Kidney epithelial cell (primary cell): Measurements from ENCODE around the gene GKN2. TPM values are rescaled to one million over a fixed set of nuclear protein-coding genes. Genes with fewer than 3 reads are reported as not detected.

ENCODE experiments used
- DNase-seq: peaks from one replicate; pipeline ENCODE4 v3.0.0-alpha.2; 2010; ENCODE audit warnings: low read depth
- H3K27me3 ChIP-seq: 2 replicates; pipeline ENCODE4 v1.6.0; 2011; ENCODE audit warnings: low read length; ENCODE audit not compliant: control insufficient read depth, insufficient read depth
- H3K36me3 ChIP-seq: 2 replicates; pipeline ENCODE4 v1.5.1; 2011; ENCODE audit warnings: low read length; ENCODE audit not compliant: control insufficient read depth, insufficient read depth
- H3K4me3 ChIP-seq: 2 replicates; pipeline ENCODE4 v1.5.1; 2011; ENCODE audit warnings: low read depth, mild to moderate bottlenecking, control low read depth, low read length
- CTCF ChIP-seq: IDR thresholded peaks from 2 replicates; pipeline ENCODE4 v1.5.1; 2011; ENCODE audit warnings: mild to moderate bottlenecking, moderate library complexity, low read length, control low read depth, inconsistent platforms; ENCODE audit not compliant: insufficient read depth, poor library complexity, severe bottlenecking
- total RNA-seq: library from RNA; depleted of rRNA; stranded (reverse); fragments of >200 nt; gene quantifications from 2 replicates; pipeline ENCODE4 v1.2.3, GENCODE V29; 2015

The GKN2 gene
- total RNA-seq, 1 donor from 2014 or later, result not detected

- no peak for TF ChIP-seq CTCF
- Histone ChIP-seq H3K27me3 (no peaks in the 10 kb centered on the region), H3K4me3 (no peak overlapping the region), H3K36me3 (no peaks in the 10 kb centered on the region)
- DNase-seq, result no peak
These were observed 18.0 kb upstream of the GKN2 start for GRCh38 chr2:68970566-68971265.

GRCh38 chr2:68969736-68970490 is 17.2 kb upstream of the GKN2 start:
- no peak overlapping the region for H3K4me3 ChIP-seq
- no peaks in the 10 kb centered on the region for H3K36me3 ChIP-seq
- no peak for TF ChIP-seq CTCF
- DNase-seq, result no peak
- no peaks in the 10 kb centered on the region for H3K27me3 ChIP-seq

- Histone ChIP-seq H3K27me3 (no peaks in the 10 kb centered on the region), H3K4me3 (no peak overlapping the region), H3K36me3 (no peaks in the 10 kb centered on the region)
- no peak for DNase-seq
- no peak for TF ChIP-seq CTCF
These were observed 15.5 kb upstream of the GKN2 start for GRCh38 chr2:68968221-68968620.

GRCh38 chr2:68964282-68964681 is 11.6 kb upstream of the GKN2 start:
- no peak for TF ChIP-seq CTCF
- Histone ChIP-seq H3K27me3 (no peaks in the 10 kb centered on the region), H3K36me3 (no peaks in the 10 kb centered on the region), H3K4me3 (no peak overlapping the region)
- DNase-seq, result no peak

- Histone ChIP-seq H3K27me3 (no peaks in the 10 kb centered on the region), H3K36me3 (no peaks in the 10 kb centered on the region), H3K4me3 (no peak overlapping the region)
- DNase-seq, result no peak
- TF ChIP-seq CTCF, result no peak
These were observed 8.7 kb upstream of the GKN2 start for GRCh38 chr2:68961380-68961779.
